IMR-90 (cell line): ENCODE results near the gene GSG1L. TPM values are rescaled to one million over a fixed set of nuclear protein-coding genes. Genes with fewer than 3 reads are reported as not detected.

Source experiments
- ATAC-seq: fragments of 200-7000 bp; cut with Tn5 transposase; 2 replicates; pipeline ENCODE4 v1.9.1; 2020; ENCODE audit warnings: low read depth, mild to moderate bottlenecking, moderate library complexity
- BruUV-seq: library from RNA; stranded (reverse); fragments of 400-500 nt; replicated peaks from 2 replicates; lab custom pipeline; 2021; lab: Mats Ljungman, UMichigan
- CTCF ChIA-PET: fragments of 300-600 bp; formaldehyde crosslinking; extraction: SDS; loops from one replicate; lab custom pipeline; 2021; ENCODE audit warnings: antibody characterized with exemption; lab: Yijun Ruan, JAX
- POLR2A ChIA-PET: fragments of 300-600 bp; sonication (Branson Sonifier 250); formaldehyde crosslinking; loops from one replicate; lab custom pipeline; 2022; ENCODE audit warnings: antibody characterized with exemption; ENCODE audit not compliant: unreplicated experiment; lab: Charles Lee
- DNase-seq: peaks from one replicate; pipeline ENCODE4 v3.0.0; 2013
- H2AFZ ChIP-seq: replicated peaks from 2 replicates; pipeline ENCODE3; 2013; ENCODE audit warnings: low read length, mild to moderate bottlenecking; ENCODE audit not compliant: poor library complexity
- H2AK5ac ChIP-seq: 2 replicates; pipeline ENCODE4 v1.6.1; 2013; ENCODE audit warnings: low read depth, low read length, inconsistent platforms
- H2AK9ac ChIP-seq: replicated peaks from 2 replicates; pipeline ENCODE3; 2013; ENCODE audit warnings: mild to moderate bottlenecking, low read depth, low read length, moderate library complexity; ENCODE audit not compliant: poor library complexity
- H2BK120ac ChIP-seq: 2 replicates; pipeline ENCODE4 v1.6.1; 2013; ENCODE audit warnings: low read depth, low read length, inconsistent platforms
- H2BK15ac ChIP-seq: 3 replicates; pipeline ENCODE4 v1.6.1; 2013; ENCODE audit warnings: low read depth, low read length, inconsistent platforms
- H2BK20ac ChIP-seq: 2 replicates; pipeline ENCODE4 v1.6.1; 2013; ENCODE audit warnings: low read depth, mild to moderate bottlenecking, inconsistent platforms, low read length, moderate library complexity
- H2BK5ac ChIP-seq: 2 replicates; pipeline ENCODE4 v1.6.1; 2013; ENCODE audit warnings: mild to moderate bottlenecking, low read depth, low read length, inconsistent platforms; ENCODE audit not compliant: poor library complexity, severe bottlenecking
- H3K14ac ChIP-seq: replicated peaks from 2 replicates; pipeline ENCODE4 v1.6.1; 2013; ENCODE audit warnings: low read depth, low read length, inconsistent platforms
- H3K18ac ChIP-seq: 2 replicates; pipeline ENCODE4 v1.6.1; 2013; ENCODE audit warnings: low read depth, low read length, control low read depth
- H3K23ac ChIP-seq: 2 replicates; pipeline ENCODE4 v1.6.1; 2013; ENCODE audit warnings: low read depth, low read length, inconsistent platforms
- H3K27ac ChIP-seq: 2 replicates; pipeline ENCODE4 v1.5.1; 2013; ENCODE audit warnings: mild to moderate bottlenecking, control low read depth, low read length; ENCODE audit not compliant: insufficient read depth
- H3K27me3 ChIP-seq: 2 replicates; pipeline ENCODE4 v1.6.1; 2013; ENCODE audit warnings: low read length; ENCODE audit not compliant: control insufficient read depth, insufficient read depth
- H3K36me3 ChIP-seq: 2 replicates; pipeline ENCODE4 v1.6.1; 2013; ENCODE audit warnings: low read length, mixed read lengths; ENCODE audit not compliant: control insufficient read depth, insufficient read depth
- H3K4ac ChIP-seq: 2 replicates; pipeline ENCODE4 v1.6.1; 2013; ENCODE audit warnings: low read depth, low read length, inconsistent platforms
- H3K4me1 ChIP-seq: 2 replicates; pipeline ENCODE4 v1.6.1; 2013; ENCODE audit warnings: low read length, mixed read lengths; ENCODE audit not compliant: control insufficient read depth, insufficient read depth
- H3K4me2 ChIP-seq: 2 replicates; pipeline ENCODE4 v1.6.1; 2013; ENCODE audit warnings: low read depth, mild to moderate bottlenecking, control low read depth, low read length, moderate library complexity
- H3K4me3 ChIP-seq: 2 replicates; pipeline ENCODE4 v1.5.1; 2013; ENCODE audit warnings: low read depth, mild to moderate bottlenecking, control low read depth, low read length, moderate library complexity; ENCODE audit not compliant: insufficient read depth
- H3K56ac ChIP-seq: 2 replicates; pipeline ENCODE4 v1.6.1; 2013; ENCODE audit warnings: low read length, inconsistent platforms; ENCODE audit not compliant: insufficient read depth; ENCODE audit errors: extremely low read depth
- H3K79me1 ChIP-seq, 2 experiments: 2 replicates each; pipeline ENCODE4 v1.6.1; 2013; ENCODE audit warnings: low read length in 2 of 2, inconsistent platforms in 1 of 2, low read depth in 1 of 2
- H3K9ac ChIP-seq: 2 replicates; pipeline ENCODE4 v1.6.1; 2013; ENCODE audit warnings: low read depth, low read length, control low read depth
- H3K9me1 ChIP-seq: 2 replicates; pipeline ENCODE4 v1.6.1; 2013; ENCODE audit warnings: low read length, inconsistent platforms; ENCODE audit not compliant: insufficient read depth
- H3K9me3 ChIP-seq: 2 replicates; pipeline ENCODE4 v1.6.1; 2013; ENCODE audit warnings: low read length; ENCODE audit not compliant: control insufficient read depth, insufficient read depth
- H4K20me1 ChIP-seq: 2 replicates; pipeline ENCODE4 v1.6.1; 2013; ENCODE audit warnings: low read length, inconsistent platforms; ENCODE audit not compliant: insufficient read depth
- H4K5ac ChIP-seq: 2 replicates; pipeline ENCODE4 v1.6.1; 2013; ENCODE audit warnings: mild to moderate bottlenecking, low read depth, low read length, control low read depth
- H4K8ac ChIP-seq, 2 experiments: 2 replicates each; pipeline ENCODE4 v1.6.1; 2013; ENCODE audit warnings: low read depth in 2 of 2, low read length in 2 of 2, control low read depth in 1 of 2, inconsistent platforms in 1 of 2
- H4K91ac ChIP-seq: 2 replicates; pipeline ENCODE4 v1.6.1; 2013; ENCODE audit warnings: low read depth, low read length, inconsistent platforms; ENCODE audit not compliant: insufficient read depth
- BHLHE40 ChIP-seq: fragments of 150-350 bp; IDR thresholded peaks from 2 replicates; pipeline ENCODE4 v1.6.1; 2016; ENCODE audit warnings: mild to moderate bottlenecking, low read depth, low read length
- CEBPB ChIP-seq: IDR thresholded peaks from 2 replicates; pipeline ENCODE4 v1.6.1; 2012; ENCODE audit warnings: low read depth, low read length, improper control_type of control experiment
- CHD1 ChIP-seq: IDR thresholded peaks from 2 replicates; pipeline ENCODE4 v1.6.1; 2012; ENCODE audit warnings: low read depth, low read length, improper control_type of control experiment
- CTCF ChIP-seq: conservative IDR thresholded peaks from 2 replicates; pipeline ENCODE4 v1.5.1; 2012; ENCODE audit warnings: mild to moderate bottlenecking, low read depth, low read length, improper control_type of control experiment
- ELK1 ChIP-seq: fragments of 150-350 bp; IDR thresholded peaks from 2 replicates; pipeline ENCODE4 v1.6.1; 2016; ENCODE audit warnings: low read depth, mild to moderate bottlenecking, low read length, moderate library complexity, borderline replicate concordance
- FOS ChIP-seq: fragments of 150-350 bp; IDR thresholded peaks from 2 replicates; pipeline ENCODE4 v1.6.1; 2016; ENCODE audit warnings: low read depth, low read length
- MAFK ChIP-seq: IDR thresholded peaks from 2 replicates; pipeline ENCODE4 v1.6.1; 2012; ENCODE audit warnings: low read depth, low read length, improper control_type of control experiment
- MAZ ChIP-seq: IDR thresholded peaks from 2 replicates; pipeline ENCODE4 v1.6.1; 2012; ENCODE audit warnings: low read depth, mild to moderate bottlenecking, low read length, improper control_type of control experiment, moderate library complexity, borderline replicate concordance
- MXI1 ChIP-seq: IDR thresholded peaks from 2 replicates; pipeline ENCODE4 v1.6.1; 2012; ENCODE audit warnings: low read depth, mild to moderate bottlenecking, low read length, moderate library complexity, borderline replicate concordance
- NFE2L2 ChIP-seq: fragments of 150-350 bp; IDR thresholded peaks from 2 replicates; pipeline ENCODE4 v1.6.1; 2016; ENCODE audit warnings: low read depth, mild to moderate bottlenecking, low read length
- POLR2A ChIP-seq: IDR thresholded peaks from 2 replicates; pipeline ENCODE4 v1.6.1; 2012; ENCODE audit warnings: mild to moderate bottlenecking, low read depth, low read length
- RAD21 ChIP-seq: IDR thresholded peaks from 2 replicates; pipeline ENCODE4 v1.6.1; 2012; ENCODE audit warnings: low read length, improper control_type of control experiment
- RCOR1 ChIP-seq: IDR thresholded peaks from 2 replicates; pipeline ENCODE4 v1.6.1; 2012; ENCODE audit warnings: mild to moderate bottlenecking, low read length, improper control_type of control experiment; ENCODE audit not compliant: insufficient replicate concordance
- RFX5 ChIP-seq: IDR thresholded peaks from 2 replicates; pipeline ENCODE4 v1.8.0; 2012; ENCODE audit warnings: low read depth, mild to moderate bottlenecking, low read length, moderate library complexity
- SMC3 ChIP-seq: fragments of 150-350 bp; IDR thresholded peaks from 2 replicates; pipeline ENCODE4 v1.6.1; 2016; ENCODE audit warnings: low read depth, mild to moderate bottlenecking, antibody characterized with exemption, low read length, moderate library complexity
- USF2 ChIP-seq: fragments of 150-350 bp; IDR thresholded peaks from 2 replicates; pipeline ENCODE4 v1.6.1; 2017; ENCODE audit warnings: mild to moderate bottlenecking, antibody characterized with exemption, low read length, low read depth
- WGBS, 2 experiments: methylation state at CpG; one replicate each; pipeline versions ENCODE4 v1.1.5 to v1.1.7; 2013; ENCODE audit warnings: missing lambda C conversion rate in 2 of 2; ENCODE audit not compliant: insufficient read length in 1 of 2; ENCODE audit errors: extremely low coverage in 2 of 2; 5-methylcytosine and 5-hydroxymethylcytosine counted together
- dilution Hi-C: fragments of 300-500 bp; cut with HindIII; formaldehyde crosslinking; loops from one replicate; pipeline ENCODE4 v1.14.3; 2018; ENCODE audit warnings: low sequenced_read_pairs; ENCODE audit not compliant: unreplicated experiment
- in situ Hi-C: fragments of 300-500 bp; cut with MboI; formaldehyde crosslinking; loops from 3 replicates; pipeline ENCODE4 v1.14.3; 2019; ENCODE audit warnings: low sequenced_read_pairs, inconsistent platforms, mixed read lengths
- intact Hi-C: fragments of 100-400 bp; cut with micrococcal nuclease; formaldehyde crosslinking; loops from 2 replicates; pipeline ENCODE4 v1.10.0; 2022
- polyA plus RNA-seq, 3 experiments: library from polyadenylated mRNA; depleted of rRNA; stranded (reverse); fragments of >200 nt; gene quantifications; 2 replicates each; pipeline ENCODE4 v1.2.3, GENCODE V29; 2012; ENCODE audit warnings: low replicate concordance in 1 of 3
- total RNA-seq: library from RNA; depleted of rRNA; stranded (reverse); fragments of >200 nt; gene quantifications from 2 replicates; pipeline ENCODE4 v1.2.3, GENCODE V29; 2012

The GSG1L gene
- total and polyA plus RNA-seq, 2 of the 4 experiments (the other 2 are of a cell fraction) = not detected

- no peak overlapping the region for H2AFZ ChIP-seq
- no peak overlapping the region for H3K9ac ChIP-seq
- intact Hi-C loops = no loop called here
- H2BK15ac ChIP-seq = no peak overlapping the region
- no peak overlapping the region for H2BK5ac ChIP-seq
- no peaks in the 10 kb centered on the region; the same call in 1 of the 2 replicates for H3K27me3 ChIP-seq
- H3K4ac ChIP-seq = no peak overlapping the region
- H3K36me3 ChIP-seq = no peaks in the 10 kb centered on the region
- H4K5ac ChIP-seq = no peak overlapping the region
- DNase-seq (no peak), ATAC-seq (no peak)
- dilution Hi-C loops = no loop called here
- in situ Hi-C loops = no loop called here
- no peaks in the 10 kb centered on the region for H3K9me3 ChIP-seq
- H3K56ac ChIP-seq = no peak overlapping the region
- WGBS, 2 experiments = no CpG with 5 or more reads among the region's 6 CpGs
- peaks cover 3% of the 10 kb centered on the region for H4K20me1 ChIP-seq
- BruUV-seq = no TSS peak
- no peak overlapping the region for H2BK20ac ChIP-seq
- no peak overlapping the region for H4K8ac ChIP-seq
- no peak overlapping the region for H3K23ac ChIP-seq
- H3K4me3 ChIP-seq = no peak overlapping the region
- no peak overlapping the region for H2AK9ac ChIP-seq
- no peak overlapping the region for H2BK120ac ChIP-seq
- TF ChIP-seq MAFK = no peak
- no peak for TF ChIP-seq MAZ
- no peak for TF ChIP-seq RFX5
- TF ChIP-seq RAD21 = no peak
- no peak for TF ChIP-seq ELK1
- no peak for TF ChIP-seq BHLHE40
- no peak for TF ChIP-seq USF2
- no peak for TF ChIP-seq CHD1
- no peak for TF ChIP-seq CTCF
- TF ChIP-seq NFE2L2 = no peak
- TF ChIP-seq POLR2A = no peak
- no peak for TF ChIP-seq RCOR1
- no peak for TF ChIP-seq CEBPB
- no peak for TF ChIP-seq SMC3
- no peak for TF ChIP-seq MXI1
- TF ChIP-seq FOS = no peak
- POLR2A ChIA-PET = no interaction called here
- H3K4me2 ChIP-seq = no peak overlapping the region
- 0 out of 4 replicates have a peak, but pooled peaks cover 0 to 1% of the 10 kb centered on the region in 2 experiments for H3K79me1 ChIP-seq
- H3K4me1 ChIP-seq = no peaks in the 10 kb centered on the region
- H3K9me1 ChIP-seq = peaks cover 3% of the 10 kb centered on the region
- no peak overlapping the region for H3K27ac ChIP-seq
- CTCF ChIA-PET = no interaction called here
- no peak overlapping the region for H4K91ac ChIP-seq
- no peak overlapping the region for H2AK5ac ChIP-seq
- no peak overlapping the region for H3K18ac ChIP-seq
- no peak overlapping the region for H3K14ac ChIP-seq
Measured at GRCh38 chr16:28084209-28084608, 20.7 kb upstream of the GSG1L start.
